GM19193 (cell line): ENCODE data around the gene CFAP65.

Experiments used
- POLR2A ChIP-seq: IDR thresholded peaks from 4 replicates; pipeline ENCODE4 v1.6.1; 2011; ENCODE audit not compliant: insufficient read depth, insufficient read length; ENCODE audit errors: extremely low read depth

Gene CFAP65

DNA sequence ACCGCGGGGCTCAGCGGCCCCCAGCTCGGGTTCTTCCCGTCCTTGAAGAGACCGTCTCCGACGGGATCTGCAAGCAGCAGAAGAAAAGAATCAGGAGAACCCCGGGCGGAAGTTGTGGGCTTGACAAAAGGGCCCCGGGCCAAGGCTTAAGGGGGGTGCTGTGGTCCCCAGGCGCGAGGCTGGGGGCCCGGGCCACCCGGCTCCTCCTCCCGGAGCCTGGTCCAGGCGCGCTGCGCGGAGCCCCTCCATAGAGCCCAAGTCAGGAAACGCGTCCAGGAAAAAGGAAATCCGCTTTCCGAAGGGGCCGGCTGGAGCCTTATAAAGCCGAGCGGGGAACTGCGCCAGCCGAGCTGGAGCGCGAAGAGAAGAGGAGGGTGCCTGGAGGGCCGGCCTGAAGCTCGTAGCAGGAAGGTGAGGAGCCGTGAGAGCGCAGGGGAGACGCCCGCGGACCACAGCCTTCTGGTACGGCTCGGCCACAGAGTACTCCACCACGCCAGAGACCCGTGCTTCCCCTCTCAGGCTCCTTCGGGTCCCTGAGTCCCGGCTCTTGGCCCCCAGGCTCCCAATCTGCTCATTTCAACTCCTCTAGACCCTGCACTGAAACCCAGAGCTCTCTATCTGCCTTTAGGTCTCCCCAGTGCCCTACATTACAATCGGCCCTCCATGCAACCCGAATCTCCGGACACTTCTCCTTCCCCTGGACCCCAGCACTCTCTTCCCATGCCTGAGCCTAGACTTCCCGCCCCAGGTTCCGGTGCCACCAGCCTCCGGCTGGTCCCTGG is 56.9 kb downstream of the CFAP65 start:
- no peak for TF ChIP-seq POLR2A

GRCh38 chr2:218983934-218984238 is 57.4 kb downstream of the CFAP65 start:
- no peak for TF ChIP-seq POLR2A

DNA sequence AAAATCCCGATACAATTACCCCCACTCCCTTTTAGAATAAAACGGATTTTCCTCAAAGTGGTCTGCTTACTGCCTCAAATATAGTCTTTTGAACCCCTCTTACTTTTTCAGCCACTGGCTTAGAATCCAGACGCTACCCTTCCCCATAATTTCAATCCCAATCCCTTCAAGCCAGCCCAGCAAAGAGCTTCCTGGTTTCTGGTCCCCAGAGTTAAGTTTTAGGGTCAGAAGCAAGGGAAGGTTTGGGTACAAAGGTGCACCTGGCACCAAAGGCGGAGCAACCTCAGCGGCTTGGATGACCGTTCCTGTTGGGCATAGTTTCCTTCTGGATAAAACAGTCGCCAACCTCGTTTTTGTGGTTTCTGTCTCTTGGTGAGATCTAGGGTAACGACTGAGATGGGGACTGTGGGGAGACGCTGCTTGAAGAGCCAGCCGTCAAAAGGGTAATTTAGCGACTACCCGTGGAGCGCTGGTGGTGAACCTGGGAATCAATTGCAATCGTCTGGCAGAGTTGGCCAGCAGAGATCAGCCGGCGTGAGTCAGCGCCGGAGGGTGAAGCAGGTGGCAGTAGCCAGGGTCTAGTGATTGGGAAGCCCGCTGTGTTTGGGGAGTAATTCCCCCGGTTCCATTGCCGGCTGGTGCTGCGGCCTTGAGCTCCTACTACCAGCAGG is 57.9 kb downstream of the CFAP65 start:
- TF ChIP-seq POLR2A: no peak

DNA sequence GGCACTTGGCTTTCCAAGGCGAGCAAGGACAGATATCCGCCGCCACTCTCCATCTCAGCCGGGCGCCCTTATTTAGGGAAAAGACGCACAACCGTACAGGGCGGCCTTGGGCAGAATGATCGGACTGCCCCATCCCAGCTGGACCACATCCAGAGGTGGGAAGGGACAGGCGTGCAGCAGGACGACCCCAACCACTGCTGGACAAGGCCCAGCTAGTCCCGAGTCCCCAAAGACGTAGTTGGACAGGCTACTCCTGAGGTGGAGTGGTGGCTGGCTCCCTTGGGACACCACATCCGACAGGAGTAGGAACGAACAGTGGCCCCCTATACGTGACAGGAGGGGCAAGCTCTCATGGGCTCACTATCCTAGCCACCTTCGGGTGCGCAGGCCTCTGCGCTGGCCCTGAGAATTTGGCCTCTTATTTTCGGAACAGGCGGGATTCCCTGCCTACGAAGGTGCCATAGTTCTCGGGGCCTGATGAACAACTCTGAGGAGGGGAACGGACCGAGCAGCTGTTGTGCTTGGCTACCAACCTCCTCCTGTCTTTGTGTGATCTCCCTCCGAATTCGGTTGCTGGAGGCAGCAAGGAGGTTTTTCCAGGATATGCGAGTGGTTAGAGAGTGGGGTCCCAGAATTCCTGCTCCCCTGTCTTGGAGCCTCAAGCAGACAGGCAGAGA is 58.6 kb downstream of the CFAP65 start:
- TF ChIP-seq POLR2A: no peak

DNA sequence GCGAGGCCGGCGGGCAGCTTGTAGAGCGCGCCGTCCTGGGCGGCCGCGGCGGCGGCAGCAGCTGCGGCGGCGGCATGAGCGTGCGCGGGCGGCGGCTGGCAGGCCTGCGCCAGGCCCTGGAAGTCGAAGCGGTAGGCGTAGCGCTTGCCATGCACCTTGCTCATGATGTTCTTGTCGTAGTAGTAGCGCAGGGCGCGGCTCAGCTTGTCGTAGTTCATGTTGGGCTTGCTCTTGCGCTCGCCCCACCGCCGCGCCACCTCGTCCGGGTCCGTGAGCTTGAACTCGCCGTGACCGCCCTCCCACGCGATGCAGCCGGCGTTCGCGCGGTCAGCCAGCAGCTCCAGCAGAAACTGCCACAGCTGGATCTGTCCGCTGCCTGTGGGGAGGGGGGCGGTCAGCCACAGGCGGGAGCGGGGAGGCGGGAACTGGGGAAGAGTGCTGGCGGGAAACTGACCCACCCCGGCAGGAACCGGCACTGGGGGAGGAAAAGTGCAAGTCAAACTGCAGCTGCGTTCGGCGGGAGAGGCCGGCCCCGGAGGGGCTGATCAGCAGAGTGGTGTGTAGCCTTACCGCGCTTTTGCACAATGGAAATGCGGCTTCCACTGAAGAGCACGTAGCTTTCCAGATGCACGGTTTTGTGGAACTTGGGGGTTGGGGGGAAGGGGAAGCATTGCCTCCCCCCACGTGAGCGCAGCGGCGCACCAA is 59.3 kb downstream of the CFAP65 start:
- no peak for TF ChIP-seq POLR2A

- no peak for TF ChIP-seq POLR2A
These were observed 59.9 kb downstream of the CFAP65 start for GRCh38 chr2:218981390-218981880.

DNA sequence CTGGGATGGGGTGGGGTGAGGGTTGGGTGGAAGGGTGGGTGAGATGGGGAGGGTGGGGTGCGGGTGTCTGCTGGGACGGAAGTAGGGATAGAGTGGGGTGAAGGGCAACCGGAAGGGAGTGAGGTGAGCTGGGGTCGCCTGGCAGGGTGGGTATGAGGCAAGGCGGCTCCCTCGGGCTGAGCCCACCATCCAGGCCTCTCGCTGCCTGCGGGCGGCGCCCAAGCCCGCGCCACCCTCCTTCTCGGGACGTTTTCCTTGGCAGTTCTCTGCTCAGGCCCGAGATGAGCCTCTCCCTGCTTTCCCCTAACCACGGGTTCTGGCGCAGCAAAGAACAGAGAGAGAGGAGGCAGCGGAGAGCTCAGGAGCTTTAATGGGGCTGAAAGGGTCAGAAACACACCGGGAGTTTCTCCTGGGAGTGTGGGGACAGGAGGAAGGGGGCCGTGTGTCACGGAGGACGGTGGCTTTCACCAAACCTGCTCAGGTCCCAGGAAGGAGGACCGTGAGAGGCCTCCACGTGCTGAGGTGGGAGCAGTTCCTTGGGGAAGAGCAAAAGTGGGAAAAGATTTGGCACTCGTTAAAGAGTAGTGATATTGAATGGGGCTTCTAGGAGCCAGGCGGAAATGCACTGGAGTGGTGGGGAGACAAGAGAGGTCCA is 60.5 kb downstream of the CFAP65 start:
- TF ChIP-seq POLR2A: no peak

GRCh38 chr2:218979846-218980734 is 61.2 kb downstream of the CFAP65 start:
- no peak for TF ChIP-seq POLR2A

DNA sequence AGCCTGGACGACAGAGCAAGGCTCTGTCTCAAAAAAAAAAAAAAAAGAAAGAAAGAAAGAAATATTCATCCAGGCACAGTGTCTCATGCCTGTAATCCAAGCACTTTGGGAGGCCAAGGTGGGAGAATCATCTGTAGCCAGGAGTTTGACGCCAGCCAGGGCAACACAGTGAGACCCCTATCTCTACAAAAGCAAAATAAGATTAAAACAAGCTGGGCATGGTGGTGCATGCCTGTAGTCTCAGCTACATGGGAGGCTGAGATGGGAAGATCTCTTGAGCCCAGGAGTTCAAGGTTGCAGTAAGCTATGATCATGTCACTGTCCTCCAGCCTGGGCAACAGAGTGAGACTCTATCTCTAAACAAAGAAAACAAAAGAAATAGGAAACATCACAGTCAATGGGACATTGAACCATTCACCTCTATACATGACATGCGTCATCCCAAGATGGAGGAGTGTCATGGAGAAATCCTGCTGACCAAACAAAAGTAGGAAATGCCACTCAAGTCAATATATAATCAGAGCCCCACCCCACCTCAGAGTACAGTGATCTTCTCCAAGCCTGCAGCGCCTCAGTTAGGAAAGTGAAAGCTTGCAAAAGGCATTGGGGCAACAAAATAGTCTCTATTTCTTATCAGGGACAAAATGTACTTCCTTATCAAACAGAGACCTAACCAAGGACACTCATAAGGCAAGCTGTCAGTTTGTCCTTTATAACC is 66.1 kb downstream of the CFAP65 start:
- no peak for TF ChIP-seq POLR2A

GRCh38 chr2:218970894-218971293 is 70.4 kb downstream of the CFAP65 start:
- TF ChIP-seq POLR2A: no peak

GRCh38 chr2:218964041-218964771 is 77.1 kb downstream of the CFAP65 start:
- TF ChIP-seq POLR2A: no peak

DNA sequence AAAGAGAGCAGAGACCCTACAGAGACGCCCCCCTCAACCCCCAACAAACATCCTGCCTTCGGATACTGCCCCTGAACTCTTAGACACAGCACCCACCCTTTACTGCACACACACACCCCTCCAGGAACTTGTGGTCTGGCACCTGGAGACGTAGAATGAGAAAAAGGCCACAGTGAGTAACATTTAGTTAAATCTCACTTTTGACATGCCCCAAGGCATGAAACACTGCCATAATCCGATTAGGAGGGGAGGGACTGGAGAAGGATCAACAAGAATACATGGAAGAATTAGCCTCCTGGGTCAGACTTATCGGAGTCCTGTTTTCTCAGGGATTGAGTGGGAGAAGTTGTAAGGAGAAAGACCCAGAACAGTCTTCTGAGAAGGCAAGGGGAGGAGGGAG is 77.7 kb downstream of the CFAP65 start:
- TF ChIP-seq POLR2A: no peak
